OCI-LY7 (cell line): ENCODE data around the gene ZHX3. TPM values are rescaled to one million over a fixed set of nuclear protein-coding genes. Genes with fewer than 3 reads are reported as not detected.

Source experiments
- BruUV-seq: library from RNA; stranded (reverse); fragments of 400-500 nt; replicated peaks from 2 replicates; lab custom pipeline; 2021; lab: Mats Ljungman, UMichigan
- CTCF ChIA-PET: fragments of 300-600 bp; sonication (Branson Sonifier 250); formaldehyde crosslinking; loops from one replicate; lab custom pipeline; 2022; ENCODE audit warnings: antibody characterized with exemption; ENCODE audit not compliant: unreplicated experiment; lab: Charles Lee
- POLR2A ChIA-PET: fragments of 300-600 bp; sonication (Branson Sonifier 250); formaldehyde crosslinking; loops from one replicate; lab custom pipeline; 2022; ENCODE audit warnings: antibody characterized with exemption; lab: Charles Lee
- DNase-seq: peaks from one replicate; pipeline ENCODE4 v3.0.0-alpha.2; 2015; ENCODE audit warnings: low spot score
- H2AFZ ChIP-seq: fragments of 200-600 bp; sonication (generic), shearing (Covaris generic); 2 replicates; pipeline ENCODE4 v1.6.1; 2014; ENCODE audit warnings: mild to moderate bottlenecking, antibody characterized with exemption, low read length, moderate library complexity
- H3K27ac ChIP-seq: fragments of 200-600 bp; sonication (generic); 2 replicates; pipeline ENCODE4 v1.5.1; 2014; ENCODE audit warnings: mixed run types, low read depth, mild to moderate bottlenecking, moderate library complexity, low read length, inconsistent platforms; ENCODE audit not compliant: poor library complexity, severe bottlenecking
- H3K36me3 ChIP-seq: fragments of 200-600 bp; sonication (generic); 2 replicates; pipeline ENCODE4 v1.6.1; 2014; ENCODE audit warnings: mild to moderate bottlenecking, antibody characterized with exemption, low read length, moderate library complexity, mixed read lengths; ENCODE audit not compliant: insufficient read depth
- H3K4me1 ChIP-seq: fragments of 200-600 bp; sonication (generic); 2 replicates; pipeline ENCODE4 v1.5.1; 2014; ENCODE audit warnings: mild to moderate bottlenecking, low read length; ENCODE audit not compliant: insufficient read depth, poor library complexity, severe bottlenecking
- H3K4me2 ChIP-seq: fragments of 200-600 bp; sonication (generic); 2 replicates; pipeline ENCODE4 v1.6.1; 2014; ENCODE audit warnings: mild to moderate bottlenecking, low read length
- H3K4me3 ChIP-seq: fragments of 200-600 bp; sonication (generic); 2 replicates; pipeline ENCODE4 v1.5.1; 2014; ENCODE audit warnings: mild to moderate bottlenecking, low read depth, low read length; ENCODE audit not compliant: poor library complexity, severe bottlenecking
- H3K79me2 ChIP-seq: fragments of 200-600 bp; sonication (generic); 2 replicates; pipeline ENCODE4 v1.6.1; 2016; ENCODE audit warnings: low read depth, mild to moderate bottlenecking, low read length, moderate library complexity, mixed read lengths; ENCODE audit not compliant: insufficient read depth
- H3K9me2 ChIP-seq: fragments of 200-600 bp; sonication (generic); 2 replicates; pipeline ENCODE4 v1.6.1; 2016; ENCODE audit warnings: mild to moderate bottlenecking, low read length, mixed read lengths; ENCODE audit not compliant: insufficient read depth
- H3K9me3 ChIP-seq: fragments of 200-600 bp; sonication (generic); 2 replicates; pipeline ENCODE4 v1.6.1; 2014; ENCODE audit warnings: mild to moderate bottlenecking, mixed run types, low read length, mixed read lengths
- H4K20me1 ChIP-seq: fragments of 200-600 bp; sonication (generic); 2 replicates; pipeline ENCODE4 v1.6.1; 2014; ENCODE audit warnings: mild to moderate bottlenecking, antibody characterized with exemption, low read length, moderate library complexity, mixed read lengths; ENCODE audit not compliant: insufficient read depth
- CTCF ChIP-seq: fragments of 200-600 bp; sonication (generic); conservative IDR thresholded peaks from 2 replicates; pipeline ENCODE4 v1.5.1; 2014; ENCODE audit warnings: mild to moderate bottlenecking, antibody characterized with exemption, low read length, moderate library complexity, mixed read lengths
- EZH2phosphoT487 ChIP-seq: fragments of 200-600 bp; sonication (generic); IDR thresholded peaks from 2 replicates; pipeline ENCODE4 v1.6.1; 2018; ENCODE audit warnings: low read depth, borderline replicate concordance, mild to moderate bottlenecking, mixed run types, antibody characterized with exemption, low read length, moderate library complexity, mixed read lengths
- intact Hi-C: fragments of 100-400 bp; cut with micrococcal nuclease; formaldehyde crosslinking; loops from one replicate; pipeline ENCODE4 v1.10.0; 2022; ENCODE audit not compliant: unreplicated experiment
- total RNA-seq, 2 experiments: library from RNA; depleted of rRNA in 1 of 2; stranded (reverse); fragments of >200 nt in 1 of 2; shearing (Covaris generic) in 1 of 2; gene quantifications; 2 replicates each; pipeline ENCODE4 v1.2.3, GENCODE V29; 2014 to 2022

ZHX3 gene
- total RNA-seq, 2 experiments from 2014 or later = 5.8 to 16.9 TPM

- Histone ChIP-seq H3K27ac (no peak overlapping the region), H3K4me2 (no peak overlapping the region), H3K9me3 (no peaks in the 10 kb centered on the region), H3K4me3 (no peak overlapping the region), H4K20me1 (no peaks in the 10 kb centered on the region), H3K4me1 (no peaks in the 10 kb centered on the region), H3K36me3 (no peaks in the 10 kb centered on the region), H2AFZ (no peak overlapping the region), H3K9me2 (no peaks in the 10 kb centered on the region), H3K79me2 (no peaks in the 10 kb centered on the region)
- POLR2A ChIA-PET = no interaction called here
- no peak for DNase-seq
- intact Hi-C loops = no loop called here
- BruUV-seq = no TSS peak
- CTCF ChIA-PET = no interaction called here
- no peak for TF ChIP-seq EZH2phosphoT487
- TF ChIP-seq CTCF = no peak
Measured at GRCh38 chr20:41204304-41205265, 112.9 kb downstream of the ZHX3 start.

GRCh38 chr20:41203660-41204059 lies 113.9 kb downstream of the ZHX3 start:
- intact Hi-C loops = no loop called here
- no peak overlapping the region for H3K4me2 ChIP-seq
- no TSS peak for BruUV-seq
- no peak overlapping the region for H3K4me3 ChIP-seq
- no peaks in the 10 kb centered on the region for H3K79me2 ChIP-seq
- POLR2A ChIA-PET = no interaction called here
- no peak for DNase-seq
- H3K9me2 ChIP-seq = no peaks in the 10 kb centered on the region
- CTCF ChIA-PET = no interaction called here
- H3K27ac ChIP-seq = no peak overlapping the region
- H2AFZ ChIP-seq = no peak overlapping the region
- TF ChIP-seq CTCF (no peak), EZH2phosphoT487 (no peak)
- H3K36me3 ChIP-seq = no peaks in the 10 kb centered on the region
- no peaks in the 10 kb centered on the region for H4K20me1 ChIP-seq
- H3K9me3 ChIP-seq = no peaks in the 10 kb centered on the region
- no peaks in the 10 kb centered on the region for H3K4me1 ChIP-seq

- no peak for TF ChIP-seq CTCF
- no peak for TF ChIP-seq EZH2phosphoT487
- CTCF ChIA-PET = interaction anchor here (0.6 kb wide), 1 partner anchor 45 kb away, joined by 3 read pairs; no protein-coding TSS in a partner anchor
Measured at GRCh38 chr20:41202426-41202825, 115.1 kb downstream of the ZHX3 start.

More at GRCh38 chr20:41202426-41202825, 115.1 kb downstream of the ZHX3 start:
- no peaks in the 10 kb centered on the region for H3K9me3 ChIP-seq
- intact Hi-C loops = no loop called here
- H3K9me2 ChIP-seq = no peaks in the 10 kb centered on the region
- POLR2A ChIA-PET = interaction anchor here (0.6 kb wide), 1 partner anchor 221 kb away, joined by 4 read pairs; no protein-coding TSS in a partner anchor
- H3K36me3 ChIP-seq = no peaks in the 10 kb centered on the region
- H4K20me1 ChIP-seq = no peaks in the 10 kb centered on the region
- no peak overlapping the region for H3K27ac ChIP-seq
- DNase-seq = no peak
- no peaks in the 10 kb centered on the region for H3K79me2 ChIP-seq
- no peak overlapping the region for H3K4me2 ChIP-seq
- no peak overlapping the region for H3K4me3 ChIP-seq
- no TSS peak for BruUV-seq
- H2AFZ ChIP-seq = no peak overlapping the region
- no peaks in the 10 kb centered on the region for H3K4me1 ChIP-seq
